Transverse colon (tissue), 4 donors: ENCODE data around the gene SMIM22. TPM values are rescaled to one million over a fixed set of nuclear protein-coding genes. Genes with fewer than 3 reads are reported as not detected.

Source experiments
- DNase-seq: peaks from one replicate; pipeline ENCODE4 v3.0.0-alpha.2; 2019
- H3K27ac ChIP-seq, 4 donors: fragments of 200-600 bp; sonication (generic); 2 replicates each; pipeline ENCODE4 v1.5.1; 2016 to 2018; ENCODE audit warnings: inconsistent platforms in 4 of 4
- H3K27me3 ChIP-seq: fragments of 200-600 bp; sonication (generic); 2 replicates; pipeline ENCODE4 v1.5.1; 2017; ENCODE audit warnings: inconsistent platforms
- H3K36me3 ChIP-seq, 4 donors: fragments of 200-600 bp; sonication (generic); 2 replicates each; pipeline ENCODE4 v1.5.1; 2017 to 2019; ENCODE audit warnings: inconsistent platforms in 4 of 4
- H3K4me1 ChIP-seq, 4 donors: fragments of 200-600 bp; sonication (generic); 2 replicates each; pipeline ENCODE4 v1.5.1; 2017 to 2020; ENCODE audit warnings: inconsistent platforms in 4 of 4
- H3K4me3 ChIP-seq, 4 donors: fragments of 200-600 bp; sonication (generic); 1 replicate in 1 of 4; 2 replicates in 3 of 4; pipeline versions ENCODE4 v1.5.1 to v1.6.1; 2017 to 2019; ENCODE audit warnings: inconsistent platforms in 4 of 4
- H3K9me3 ChIP-seq, 2 donors: fragments of 200-600 bp; sonication (generic); 2 replicates each; pipeline ENCODE4 v1.5.1; 2017 to 2019; ENCODE audit warnings: inconsistent platforms in 2 of 2
- CTCF ChIP-seq, 5 experiments: fragments of 200-600 bp in 3 of 5; fragments of 450-650 bp in 2 of 5; sonication (generic) in 3 of 5; IDR thresholded peaks; 1 replicate in 2 of 5; 2 replicates in 3 of 5; pipeline ENCODE4 v1.5.1; 2016 to 2017; ENCODE audit warnings: antibody characterized with exemption in 5 of 5, inconsistent platforms in 3 of 5, mild to moderate bottlenecking in 2 of 5, moderate library complexity in 1 of 5
- EP300 ChIP-seq: sonication (generic); formaldehyde crosslinking; IDR thresholded peaks from one replicate; pipeline ENCODE4 v1.6.1; 2017; ENCODE audit warnings: antibody characterized with exemption, low read depth
- POLR2A ChIP-seq: fragments of 450-650 bp; IDR thresholded peaks from one replicate; pipeline ENCODE4 v1.6.1; 2016; ENCODE audit warnings: antibody characterized with exemption, mild to moderate bottlenecking, moderate library complexity
- POLR2AphosphoS5 ChIP-seq, 3 donors: sonication (generic); formaldehyde crosslinking; IDR thresholded peaks; one replicate each; pipeline ENCODE4 v1.6.1; 2016; ENCODE audit warnings: antibody characterized with exemption in 3 of 3
- WGBS, 2 donors: methylation state at CpG; one replicate each; pipeline ENCODE4 v1.1.5; 2018; ENCODE audit warnings: low coverage in 1 of 2; 5-methylcytosine and 5-hydroxymethylcytosine counted together
- in situ Hi-C, 4 donors: fragments of 200-750 bp; cut with MboI; loops; one replicate each; pipeline versions ENCODE4 v1.15.0 to v1.15.1; 2017; ENCODE audit warnings: low sequenced_read_pairs in 3 of 4, low pct_ligation_motif_present in 1 of 4, low pct_unique_long_range_greater_than_20kb in 1 of 4
- intact Hi-C: fragments of 100-400 bp; cut with DNase I; formaldehyde crosslinking; loops from one replicate; pipeline ENCODE4 v1.15.1; 2023; ENCODE audit warnings: low total_unique reads
- total RNA-seq, 4 donors: library from RNA; depleted of rRNA; stranded (reverse); fragments of >200 nt; gene quantifications; one replicate each; pipeline ENCODE4 v1.1.0, GENCODE V29; 2016

Gene SMIM22
- total RNA-seq, 4 donors from 2014 or later = 88.0 to 450 (median 252) TPM

- WGBS, 2 donors = 88% methylated on average over 23 of the region's 23 CpGs; no CpG with 5 or more reads in 1 of the 2 donors
- Histone ChIP-seq H3K36me3 (peaks cover 0 to 40% (median 16%) of the 10 kb centered on the region in 4 donors), H3K27me3 (no peaks in the 10 kb centered on the region), H3K27ac (no peak overlapping the region), H3K4me3 (no peak overlapping the region), H3K4me1 (peaks cover 3 to 7% (median 4%) of the 10 kb centered on the region in 4 donors), H3K9me3 (no peaks in the 10 kb centered on the region)
- in situ Hi-C loops (no loop called here), intact Hi-C loops (no loop called here)
- DNase-seq = no peak
- no peak for TF ChIP-seq POLR2A
Observed at GRCh38 chr16:4760221-4760910, 34.8 kb upstream of the SMIM22 start.

DNA sequence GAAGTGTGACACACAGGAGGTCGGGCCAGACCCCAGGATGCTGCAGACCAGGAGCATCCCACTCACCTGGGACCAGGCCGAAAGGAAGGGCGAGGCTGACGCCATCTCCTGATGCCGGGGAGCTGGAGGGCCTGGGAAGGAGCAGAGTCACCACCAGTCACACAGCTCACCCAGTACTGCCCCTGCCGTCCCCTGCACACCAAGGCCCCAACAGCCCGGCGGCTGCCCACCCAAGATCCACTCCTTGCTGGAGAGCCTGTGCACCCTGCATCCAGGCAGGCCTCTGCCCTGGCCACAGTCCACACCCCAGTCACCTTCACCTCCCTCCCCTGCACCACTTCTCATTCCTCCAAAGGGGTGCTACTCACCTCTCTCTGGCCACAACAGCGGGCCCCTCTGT, 33.0 kb upstream of the SMIM22 start:
- no peak for DNase-seq
- no peaks in the 10 kb centered on the region for H3K9me3 ChIP-seq
- intact Hi-C loops = no loop called here
- H3K27ac ChIP-seq = no peak overlapping the region
- WGBS, 2 donors = 94% methylated on average over 9 of the region's 9 CpGs; no CpG with 5 or more reads in 1 of the 2 donors
- H3K36me3 ChIP-seq = peaks cover 0 to 28% (median 14%) of the 10 kb centered on the region in 4 donors
- TF ChIP-seq CTCF (IDR thresholded peaks at IDR 0.05) (no peak), POLR2AphosphoS5 (IDR thresholded peaks at IDR 0.05) (no peak), EP300 (no peak), POLR2A (no peak)
- H3K4me3 ChIP-seq = no peak overlapping the region
- in situ Hi-C loops = no loop called here
- H3K27me3 ChIP-seq = no peaks in the 10 kb centered on the region
- peaks cover 11 to 18% (median 15%) of the 10 kb centered on the region in 4 donors for H3K4me1 ChIP-seq

DNA sequence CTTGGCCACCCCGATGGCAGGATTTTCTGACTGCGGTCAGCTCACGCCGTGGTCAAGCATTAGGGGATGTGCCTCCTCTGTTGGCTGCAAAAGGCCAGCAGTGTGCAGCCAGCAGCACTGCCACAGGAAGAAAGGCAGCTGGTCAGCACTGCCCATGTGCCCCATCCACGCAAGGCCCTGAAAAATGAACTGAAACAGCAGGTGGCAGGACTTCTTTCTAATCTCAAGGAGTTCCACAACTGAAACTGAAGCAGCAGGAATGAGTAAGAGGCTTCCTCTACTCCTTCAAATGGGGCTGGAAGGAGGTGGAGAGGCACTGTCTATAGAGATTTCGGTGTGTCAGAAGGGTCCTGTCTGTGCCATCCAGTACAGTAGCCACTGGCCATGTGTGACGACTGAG, 31.4 kb upstream of the SMIM22 start:
- in situ Hi-C loops = no loop called here
- Histone ChIP-seq H3K4me1 (peaks cover 11 to 31% (median 25%) of the 10 kb centered on the region in 4 donors), H3K4me3 (no peak overlapping the region), H3K27ac (no peak overlapping the region), H3K9me3 (no peaks in the 10 kb centered on the region), H3K36me3 (peaks cover 0 to 20% (median 10%) of the 10 kb centered on the region in 4 donors), H3K27me3 (no peaks in the 10 kb centered on the region)
- intact Hi-C loops = no loop called here
- no peak for TF ChIP-seq EP300
- WGBS, 2 donors = 88% methylated on average over 7 of the region's 7 CpGs; no CpG with 5 or more reads in 1 of the 2 donors
- no peak for DNase-seq

DNA sequence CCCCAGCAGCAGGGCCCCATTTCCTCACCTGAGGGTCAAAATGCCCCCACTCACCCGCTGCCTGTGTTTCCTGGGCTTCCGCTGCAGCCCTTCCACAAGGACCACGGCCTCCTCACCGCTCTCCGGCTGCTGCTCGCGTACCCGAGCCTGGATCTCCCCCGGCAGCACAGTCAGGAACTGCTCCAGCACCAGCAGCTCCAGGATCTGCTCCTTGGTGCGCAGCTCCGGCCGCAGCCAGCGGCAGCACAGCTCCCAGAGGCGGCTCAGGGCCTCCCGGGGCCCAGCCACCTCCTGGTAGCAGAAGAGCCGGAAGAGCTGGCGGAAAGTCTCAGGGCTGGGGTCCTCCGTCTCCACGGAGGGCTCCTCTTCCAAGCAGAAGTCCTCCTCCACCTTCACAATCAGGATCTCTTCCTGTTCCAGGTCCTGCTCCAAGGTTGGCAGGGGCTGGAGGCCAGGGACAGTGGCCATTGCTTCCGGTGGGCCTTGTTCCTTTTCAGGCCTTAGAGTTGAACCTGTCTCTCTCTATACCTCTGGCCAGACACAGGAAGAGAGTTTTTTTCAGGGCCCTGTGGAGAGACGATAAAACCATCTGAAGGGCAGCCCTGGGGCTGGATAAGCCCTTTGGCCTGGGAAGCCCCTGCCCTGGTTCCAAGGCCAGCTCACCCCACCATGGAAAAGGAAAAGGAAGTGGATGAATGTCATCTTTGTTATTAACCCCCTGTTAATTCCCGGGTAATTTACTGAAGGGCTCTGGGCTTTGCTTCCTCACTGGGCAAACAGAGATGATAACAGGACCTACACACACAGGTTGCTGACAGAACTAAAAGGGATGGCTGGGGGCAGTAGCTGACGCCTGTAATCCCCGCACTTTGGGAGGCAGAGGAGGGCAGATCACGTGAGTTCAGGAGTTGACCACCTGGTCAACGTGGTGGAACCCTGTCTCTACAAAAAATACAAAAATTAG, 29.4 kb upstream of the SMIM22 start:
- WGBS, 2 donors = 81 to 100% methylated on average over 1 to 26 of the region's 26 CpGs
- H3K9me3 ChIP-seq = no peaks in the 10 kb centered on the region
- no peaks in the 10 kb centered on the region for H3K27me3 ChIP-seq
- in situ Hi-C loops = no loop called here
- H3K4me3 ChIP-seq = peak overlapping the region in 3 of 4 donors; percentile 73 to 93 (median 91)
- H3K4me1 ChIP-seq = peaks cover 11 to 37% (median 26%) of the 10 kb centered on the region in 4 donors
- peak overlapping the region; percentile 91 to 96 (median 93) for H3K27ac ChIP-seq
- no peak for DNase-seq
- no peak for TF ChIP-seq CTCF (IDR thresholded peaks at IDR 0.05)
- TF ChIP-seq EP300 = no peak
- TF ChIP-seq POLR2A = no peak
- TF ChIP-seq POLR2AphosphoS5 (IDR thresholded peaks at IDR 0.05) = no peak
- H3K36me3 ChIP-seq = peaks cover 0 to 9% (median 4%) of the 10 kb centered on the region in 4 donors
- intact Hi-C loops = loop anchor here (5.0 kb wide), 1 partner anchor 37 kb away; the partner anchor contains the start of gene ROGDI
